GM13976 (cell line): Measurements from ENCODE around the gene FXN.
"Not testable (repeated sequence)": the region's sequence is repeated elsewhere in the genome, so short reads cannot be mapped to it uniquely, and the experiment has no call there.

ENCODE experiments used
- DNase-seq: peaks from one replicate; pipeline ENCODE4 v3.0.0; 2012; ENCODE audit warnings: low spot score
- in situ Hi-C: fragments of 300-500 bp; cut with MboI; formaldehyde crosslinking; loops from one replicate; pipeline ENCODE4 v1.12.0; 2022; ENCODE audit warnings: low sequenced_read_pairs, mixed read lengths, inconsistent platforms; ENCODE audit not compliant: unreplicated experiment
- TF ChIP-seq, protein P1 (sequence below): IDR thresholded peaks from 2 replicates; pipeline ENCODE4 v1.5.1; 2012; ENCODE audit warnings: borderline replicate concordance, mild to moderate bottlenecking; ENCODE audit not compliant: insufficient read depth; ENCODE audit errors: extremely low read depth, missing control alignments, control extremely low read depth

The FXN gene

GRCh38 chr9:69089082-69089481 lies 53.5 kb downstream of the FXN start:
- DNase-seq = no peak
- in situ Hi-C loops = no loop called here
- TF ChIP-seq, protein P1, sequence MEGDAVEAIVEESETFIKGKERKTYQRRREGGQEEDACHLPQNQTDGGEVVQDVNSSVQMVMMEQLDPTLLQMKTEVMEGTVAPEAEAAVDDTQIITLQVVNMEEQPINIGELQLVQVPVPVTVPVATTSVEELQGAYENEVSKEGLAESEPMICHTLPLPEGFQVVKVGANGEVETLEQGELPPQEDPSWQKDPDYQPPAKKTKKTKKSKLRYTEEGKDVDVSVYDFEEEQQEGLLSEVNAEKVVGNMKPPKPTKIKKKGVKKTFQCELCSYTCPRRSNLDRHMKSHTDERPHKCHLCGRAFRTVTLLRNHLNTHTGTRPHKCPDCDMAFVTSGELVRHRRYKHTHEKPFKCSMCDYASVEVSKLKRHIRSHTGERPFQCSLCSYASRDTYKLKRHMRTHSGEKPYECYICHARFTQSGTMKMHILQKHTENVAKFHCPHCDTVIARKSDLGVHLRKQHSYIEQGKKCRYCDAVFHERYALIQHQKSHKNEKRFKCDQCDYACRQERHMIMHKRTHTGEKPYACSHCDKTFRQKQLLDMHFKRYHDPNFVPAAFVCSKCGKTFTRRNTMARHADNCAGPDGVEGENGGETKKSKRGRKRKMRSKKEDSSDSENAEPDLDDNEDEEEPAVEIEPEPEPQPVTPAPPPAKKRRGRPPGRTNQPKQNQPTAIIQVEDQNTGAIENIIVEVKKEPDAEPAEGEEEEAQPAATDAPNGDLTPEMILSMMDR = no peak

DNA sequence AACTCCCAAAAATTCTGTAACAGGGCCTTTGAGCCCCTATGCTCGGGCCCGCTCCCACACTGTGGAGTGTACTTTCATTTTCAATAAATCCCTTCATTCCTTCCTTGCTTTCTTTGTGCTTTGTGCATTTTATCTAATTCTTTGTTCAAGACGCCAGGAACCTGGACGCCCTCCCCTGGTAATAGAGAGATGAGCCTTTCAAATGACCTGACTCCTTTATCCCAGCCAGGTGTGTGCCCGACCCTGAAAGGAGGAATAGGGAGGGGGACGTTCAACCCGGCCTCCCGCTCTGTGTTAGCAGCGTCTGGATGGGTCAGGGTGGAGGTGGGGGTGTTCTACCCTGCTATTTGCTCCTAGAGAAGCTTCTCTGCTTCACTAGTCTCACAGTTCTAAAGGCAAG lies 53.9 kb downstream of the FXN start:
- DNase-seq = no peak
- TF ChIP-seq, protein P1 = no peak
- in situ Hi-C loops = no loop called here

DNA sequence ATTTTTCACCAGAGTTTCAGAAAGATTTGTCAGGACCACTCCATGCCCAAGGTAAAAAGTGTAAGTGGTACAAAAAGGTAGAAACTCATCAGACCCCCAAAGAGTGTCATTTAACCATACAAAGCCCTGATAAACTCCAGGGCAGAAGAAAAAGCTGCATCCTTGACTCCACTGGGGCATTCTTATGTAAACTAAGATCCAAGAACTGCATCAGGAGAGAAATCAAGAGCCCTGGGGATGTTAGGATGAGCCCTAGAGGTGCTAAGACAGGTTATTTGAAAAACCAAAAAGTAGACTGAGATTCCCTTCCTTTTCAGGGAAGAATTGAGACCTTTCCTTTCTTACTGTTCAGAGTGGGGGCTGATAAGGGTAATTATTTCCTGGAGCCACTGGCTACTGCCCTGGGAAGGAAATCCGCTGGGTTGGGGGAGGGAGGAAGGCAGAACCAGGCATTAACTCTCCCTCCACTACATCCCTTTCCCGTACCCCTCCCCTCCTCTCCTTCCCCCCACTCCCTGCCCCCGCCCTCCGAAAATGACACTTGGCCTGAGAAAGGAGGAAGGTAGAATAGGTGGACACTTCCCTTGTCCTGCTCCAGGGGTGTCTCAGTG lies 54.7 kb downstream of the FXN start:
- TF ChIP-seq, protein P1 = no peak
- in situ Hi-C loops = no loop called here

GRCh38 chr9:69090946-69091345 lies 55.4 kb downstream of the FXN start:
- DNase-seq = no peak
- TF ChIP-seq, protein P1 = no peak
- in situ Hi-C loops = no loop called here

More for the DNA sequence above, 54.7 kb downstream of the FXN start:
- no peak for DNase-seq

- in situ Hi-C loops = no loop called here
- no peak for DNase-seq
- TF ChIP-seq, protein P1 = no peak
Measured at GRCh38 chr9:69093471-69094103, 58.0 kb downstream of the FXN start.

GRCh38 chr9:69094361-69095135 lies 59.0 kb downstream of the FXN start:
- DNase-seq, in situ Hi-C loops: not testable (repeated sequence)

DNA sequence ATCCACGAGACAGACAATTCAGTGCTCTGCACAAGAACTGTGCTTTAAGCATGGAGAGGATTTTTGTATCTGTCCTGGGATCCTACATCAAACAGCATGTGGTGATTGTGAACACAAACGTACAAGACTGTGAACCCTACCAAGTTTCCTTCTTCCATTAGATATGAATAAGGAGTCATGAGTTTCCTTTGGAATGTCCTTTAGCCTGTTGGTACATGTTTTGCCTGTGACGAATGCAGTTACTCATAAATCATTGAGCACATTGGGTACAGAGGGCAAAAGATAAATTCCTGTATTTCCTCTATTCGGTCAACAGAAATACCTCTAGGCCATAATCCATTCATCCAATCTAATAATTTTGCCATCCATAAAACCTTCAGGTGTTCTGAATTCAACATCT lies 61.5 kb downstream of the FXN start:
- in situ Hi-C loops = no loop called here
- no peak for DNase-seq
- TF ChIP-seq, protein P1 = no peak
